SK-MEL-5 (cell line): ENCODE measurements around the gene TCEA2. TPM values are rescaled to one million over a fixed set of nuclear protein-coding genes. Genes with fewer than 3 reads are reported as not detected.
A peak's percentile ranks its signal among the peaks of the same experiment; 100 is the strongest.
"Not testable (repeated sequence)": the region's sequence is repeated elsewhere in the genome, so short reads cannot be mapped to it uniquely, and the experiment has no call there.

Experiments
- DNase-seq: peaks from one replicate; pipeline ENCODE4 v3.0.0-alpha.2; 2016; ENCODE audit warnings: low read depth, low spot score
- in situ Hi-C: cut with HindIII; loops from 2 replicates; pipeline ENCODE4 v1.10.0; 2016; ENCODE audit warnings: low sequenced_read_pairs, high pct_unique_total_duplicates, low pct_unique_long_range_greater_than_20kb
- total RNA-seq: library from RNA; depleted of rRNA; stranded (reverse); fragments of >200 nt; shearing (Covaris generic); gene quantifications from 2 replicates; pipeline ENCODE4 v1.2.3, GENCODE V29; 2014

TCEA2 gene
- total RNA-seq, 1 experiment from 2014 or later = 9.8 TPM

DNA sequence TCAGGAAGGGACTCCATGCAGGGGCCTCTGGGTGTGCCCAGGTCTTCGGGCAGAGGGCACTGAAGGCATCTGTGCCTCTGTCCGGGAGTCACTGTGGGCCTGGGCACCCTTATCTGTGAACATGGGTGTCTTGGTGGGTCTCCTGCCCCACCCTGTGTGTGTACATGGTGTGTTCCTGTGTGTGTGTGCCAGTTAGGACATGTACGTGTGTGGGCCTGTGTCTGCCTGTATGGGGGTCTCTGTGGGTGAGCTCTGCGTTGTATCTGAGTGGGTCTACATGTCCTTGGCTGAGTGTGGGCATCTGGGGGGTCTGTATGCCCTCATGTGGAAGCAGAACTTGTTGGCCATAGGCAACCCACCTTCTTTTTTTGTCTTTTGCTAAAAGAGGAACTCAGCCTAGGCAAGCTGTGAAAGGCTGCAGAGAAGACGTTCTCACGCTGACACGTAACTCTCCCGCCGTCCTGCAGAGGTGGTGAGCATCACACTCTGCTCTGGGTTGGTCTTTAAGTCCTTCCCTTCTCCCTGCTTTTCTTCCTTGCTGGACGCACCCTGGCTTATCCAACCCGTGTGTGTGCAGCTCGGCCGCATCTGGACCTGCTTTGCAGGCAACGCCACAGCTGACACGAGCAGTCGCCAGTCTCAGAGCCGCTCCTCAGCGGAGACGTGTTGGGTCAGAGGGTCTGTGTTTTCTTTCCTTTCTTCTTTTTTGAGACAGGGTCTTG lies 44.9 kb downstream of the TCEA2 start:
- DNase-seq = no peak
- in situ Hi-C loops = no loop called here

DNA sequence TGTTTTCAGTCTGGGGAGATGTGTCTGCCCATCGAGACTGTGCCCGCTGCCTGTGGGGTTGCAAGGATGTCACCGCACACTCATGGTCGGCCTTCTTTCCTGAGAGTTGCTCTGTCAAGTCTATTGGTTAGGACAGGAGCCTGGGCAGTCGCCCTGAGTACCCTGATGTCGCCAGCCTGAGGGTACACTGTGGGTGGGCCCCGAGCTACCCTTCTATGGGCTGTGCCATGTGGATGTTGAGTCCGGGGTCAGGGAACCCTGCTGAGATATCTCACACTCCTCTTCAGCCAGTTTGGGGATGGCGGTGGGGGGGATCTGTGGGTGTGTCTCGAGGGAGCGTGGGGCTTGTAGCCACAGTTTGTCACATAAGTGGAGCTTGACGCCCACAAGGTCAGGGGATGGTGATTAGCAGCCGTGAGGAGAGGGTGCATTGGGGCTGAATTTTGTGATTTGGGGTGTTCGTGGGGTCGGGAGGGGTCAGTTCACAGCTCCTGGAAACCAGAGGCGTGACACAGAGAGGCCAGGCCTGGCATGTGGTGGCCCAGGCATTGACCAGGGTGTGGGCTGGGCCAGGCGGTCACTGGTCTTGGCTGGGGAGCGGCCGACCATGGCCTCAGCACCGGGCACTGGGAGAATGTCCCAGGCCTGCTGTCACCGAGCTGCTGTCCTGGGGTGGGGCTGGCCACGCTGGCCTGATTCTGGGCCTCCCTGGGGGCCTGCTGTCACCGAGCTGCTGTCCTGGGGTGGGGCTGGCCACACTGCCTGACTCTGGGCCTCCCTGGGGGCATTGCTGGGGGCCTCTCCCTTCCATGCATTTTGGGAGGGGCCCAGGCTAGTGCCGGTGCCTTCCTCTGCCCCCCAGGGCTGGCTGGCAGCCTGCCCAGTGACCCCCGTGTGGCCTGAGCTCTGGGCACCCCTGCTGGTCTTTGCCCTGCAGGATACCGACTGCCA lies 46.0 kb downstream of the TCEA2 start:
- DNase-seq = no peak
- in situ Hi-C loops = no loop called here

DNA sequence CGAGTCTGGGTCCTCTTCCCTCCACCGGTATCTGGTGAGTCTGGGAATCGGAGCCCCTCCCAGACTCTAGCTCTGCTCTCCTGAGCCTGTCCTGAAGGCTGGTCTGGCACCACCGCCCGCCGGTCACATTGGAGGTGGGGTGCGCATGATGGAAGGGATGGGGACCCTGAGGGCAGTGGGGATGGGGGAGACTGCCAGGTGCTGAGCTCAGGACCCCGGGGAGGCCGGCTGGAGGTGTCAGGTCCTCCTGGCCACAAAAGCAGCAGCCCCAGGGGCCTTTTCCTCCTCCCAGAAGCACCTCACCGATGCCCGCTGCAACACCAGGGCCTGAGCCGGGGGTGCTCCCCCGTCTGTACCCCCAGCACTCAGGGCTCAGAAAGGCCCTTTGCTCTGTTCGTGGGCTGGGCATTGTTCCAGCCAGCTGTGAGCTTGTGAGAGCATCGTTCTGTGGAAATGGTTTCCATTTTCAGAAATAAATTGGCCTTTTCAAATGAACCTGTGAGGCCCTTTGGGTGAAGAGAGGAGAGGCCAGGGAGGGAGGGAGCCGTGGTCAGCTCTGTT lies 46.9 kb downstream of the TCEA2 start:
- no peak for DNase-seq
- in situ Hi-C loops = no loop called here

DNA sequence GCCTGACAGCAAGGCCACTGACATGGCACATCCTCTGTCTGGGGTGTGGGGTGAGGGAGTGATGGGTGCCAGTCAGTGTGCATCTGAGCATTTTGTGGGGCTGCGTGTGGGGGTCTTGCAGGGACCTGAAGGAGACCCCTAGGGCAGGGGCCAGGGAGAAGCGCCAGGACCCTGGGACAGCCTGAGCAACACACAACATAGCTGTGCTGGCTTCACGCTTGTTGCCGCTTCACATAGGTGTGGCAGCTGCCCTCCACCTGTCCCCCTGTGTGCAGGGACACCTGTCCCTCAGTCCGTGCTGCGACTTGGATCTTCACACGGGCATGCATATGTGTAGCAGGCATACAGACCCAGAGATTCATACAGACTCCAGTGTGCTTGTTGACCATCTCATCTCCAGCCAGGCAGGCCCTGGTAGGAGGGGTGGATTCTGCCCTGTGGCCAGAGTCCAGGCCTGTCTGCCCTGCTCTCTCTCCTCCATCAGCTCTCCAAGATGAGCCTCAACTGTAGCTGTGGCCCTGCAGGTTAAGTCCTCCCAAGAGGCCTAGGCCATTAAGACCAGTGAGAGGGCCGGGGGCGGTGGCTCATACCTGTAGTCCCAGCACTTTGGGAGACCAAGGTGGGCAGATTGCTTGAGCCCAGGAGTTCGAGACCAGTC lies 47.5 kb downstream of the TCEA2 start:
- no peak for DNase-seq
- in situ Hi-C loops = no loop called here

DNA sequence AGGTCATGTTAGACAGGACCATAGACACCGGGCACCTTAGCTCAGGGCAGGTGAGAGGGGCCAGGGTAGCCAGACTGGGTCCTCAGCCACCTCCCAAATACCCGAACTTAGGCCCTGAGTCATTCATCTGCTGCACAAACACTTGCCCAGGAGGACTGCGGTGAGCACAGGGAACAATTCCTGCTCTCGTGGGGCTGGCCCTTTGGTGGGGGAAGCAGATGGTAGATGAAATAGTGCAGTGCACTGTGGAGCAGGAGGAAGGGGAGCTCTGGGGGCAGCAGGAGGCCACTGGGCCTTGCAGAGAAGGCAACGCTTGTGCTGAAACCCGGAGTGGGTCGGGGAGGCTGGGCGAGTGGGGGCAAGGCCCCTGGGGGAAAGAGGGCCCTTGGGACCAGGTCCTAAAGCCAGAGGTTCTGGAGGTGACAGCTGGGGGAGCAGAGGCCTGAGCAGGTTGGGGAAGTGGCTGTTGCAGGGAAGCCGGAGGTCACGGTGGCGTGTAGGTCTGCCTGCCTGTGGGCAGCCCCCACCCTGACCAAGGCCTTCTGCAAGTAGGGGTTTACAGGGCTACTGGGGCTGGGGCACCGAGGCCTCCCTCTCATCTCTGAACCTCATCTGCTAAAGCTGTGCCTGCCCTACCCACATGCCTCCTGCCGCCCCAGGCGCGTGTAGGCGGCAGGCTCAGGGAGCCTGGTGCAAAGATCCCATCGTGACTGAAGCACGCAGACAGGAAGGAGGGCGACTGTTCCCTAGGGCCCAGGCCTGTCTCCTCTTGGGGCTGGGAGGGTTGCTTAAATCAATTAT lies 49.0 kb downstream of the TCEA2 start:
- in situ Hi-C loops = no loop called here
- DNase-seq = peak; percentile 32

DNA sequence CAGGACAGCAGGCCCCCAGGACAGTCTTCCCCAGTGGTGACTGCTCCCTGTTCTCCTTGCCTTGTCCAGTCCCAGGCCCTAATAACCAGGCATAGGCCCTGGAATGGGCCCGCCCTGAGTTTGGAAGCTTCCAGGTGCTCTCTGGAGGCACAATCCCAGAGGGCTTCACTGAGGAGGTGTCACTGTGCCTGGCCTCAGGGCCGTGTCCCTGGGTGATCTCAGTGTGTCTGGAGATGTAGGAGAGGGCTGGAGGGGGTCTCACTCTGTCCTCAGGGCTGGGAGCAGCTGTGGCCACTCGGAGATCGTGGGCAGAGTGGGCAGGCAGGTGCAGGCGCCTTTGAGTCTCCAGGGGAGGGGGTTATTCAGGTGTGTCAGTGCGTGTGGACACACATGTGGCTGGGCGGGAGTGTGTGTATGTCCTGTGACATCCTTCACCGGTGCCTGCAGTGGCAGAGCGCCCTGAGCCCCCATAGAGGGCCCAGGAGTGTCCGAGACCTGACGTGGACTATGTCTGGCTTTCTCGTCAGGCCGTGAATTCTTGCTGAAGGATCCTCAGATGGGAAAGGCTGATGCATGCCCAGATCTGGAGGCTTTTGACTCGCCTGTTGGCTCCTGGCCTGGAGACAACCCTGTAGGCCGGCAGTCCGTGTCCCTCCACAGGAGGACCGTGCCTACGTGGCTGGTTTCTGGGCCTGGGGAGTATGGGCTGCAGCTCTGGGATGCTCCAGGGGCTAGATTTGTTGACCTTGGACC lies 49.9 kb downstream of the TCEA2 start:
- in situ Hi-C loops = no loop called here

DNA sequence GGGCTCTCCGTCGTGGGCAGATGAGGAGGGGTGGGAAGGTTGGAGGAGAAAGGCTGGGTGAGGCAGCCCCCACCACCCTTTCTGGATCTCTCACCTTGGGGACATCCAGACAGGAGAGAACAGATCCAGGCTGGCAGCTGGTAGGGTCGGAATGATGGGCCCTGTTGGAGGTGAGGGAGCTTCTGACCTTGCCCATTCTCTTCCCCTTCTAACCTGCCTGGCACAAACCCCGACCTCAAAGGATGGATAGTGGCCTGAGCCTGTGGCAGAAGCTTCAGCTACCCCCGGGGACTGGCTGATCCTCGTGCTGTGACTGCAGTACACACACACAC lies 50.4 kb downstream of the TCEA2 start:
- no peak for DNase-seq
- in situ Hi-C loops = no loop called here

More for the DNA sequence above, 49.9 kb downstream of the TCEA2 start:
- no peak for DNase-seq

DNA sequence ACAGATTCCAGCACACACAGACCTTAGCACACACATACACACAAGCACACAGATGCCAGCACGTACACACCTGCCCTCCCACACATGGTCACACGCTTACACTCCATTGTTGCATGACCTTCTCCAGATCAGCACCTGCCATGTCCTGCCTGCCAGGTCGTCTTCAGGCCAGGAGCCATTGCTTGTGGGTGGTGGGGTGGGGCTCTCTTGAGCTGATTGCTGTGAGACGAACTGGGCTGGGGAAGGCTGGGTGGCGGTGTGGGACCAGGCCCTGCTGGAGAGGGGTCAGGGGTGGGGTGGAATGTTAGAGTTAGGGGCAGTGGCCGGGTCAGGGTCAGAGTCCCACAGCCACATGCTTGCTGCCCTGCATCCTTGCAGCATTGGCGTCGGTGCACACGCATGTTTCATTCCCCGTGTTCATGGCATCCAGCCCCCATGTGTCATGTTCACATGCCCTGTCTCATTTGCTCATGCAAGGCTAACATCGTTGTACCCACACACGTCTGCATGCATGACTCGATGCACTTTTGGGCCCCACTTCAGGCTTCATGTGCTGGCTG lies 50.9 kb downstream of the TCEA2 start:
- in situ Hi-C loops = no loop called here

DNA sequence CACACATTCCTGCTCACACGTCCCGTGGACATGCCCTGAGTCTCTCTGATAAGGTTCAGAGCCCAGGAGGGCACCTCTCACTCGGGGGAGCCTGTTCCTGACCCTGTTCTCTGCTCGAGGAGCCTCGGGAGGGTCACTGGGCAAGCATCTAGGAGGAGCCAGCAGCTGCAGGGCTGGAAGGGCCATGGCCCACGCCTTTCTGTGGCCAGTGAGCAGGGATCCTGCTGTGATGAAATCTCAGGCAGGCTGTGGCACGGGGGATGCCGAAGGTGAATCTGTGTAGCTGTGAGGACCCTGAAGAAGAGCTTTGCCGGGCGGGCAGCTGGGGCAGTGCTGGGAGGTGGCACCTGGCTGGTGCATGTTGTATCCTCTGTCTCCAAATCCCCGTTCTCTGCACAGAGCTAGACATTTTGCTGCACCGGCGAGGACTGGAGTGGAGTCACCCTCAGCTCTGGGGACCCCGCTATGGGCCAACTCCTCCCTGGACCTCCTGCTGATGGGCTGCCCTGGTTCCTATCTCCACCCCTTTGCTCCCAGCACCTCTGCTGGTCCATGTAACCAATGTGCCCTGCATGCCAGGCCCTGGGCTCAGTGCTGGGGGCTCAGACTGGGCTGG lies 51.5 kb downstream of the TCEA2 start:
- in situ Hi-C loops = no loop called here
- DNase-seq = no peak

More for the DNA sequence above, 50.9 kb downstream of the TCEA2 start:
- DNase-seq = no peak

DNA sequence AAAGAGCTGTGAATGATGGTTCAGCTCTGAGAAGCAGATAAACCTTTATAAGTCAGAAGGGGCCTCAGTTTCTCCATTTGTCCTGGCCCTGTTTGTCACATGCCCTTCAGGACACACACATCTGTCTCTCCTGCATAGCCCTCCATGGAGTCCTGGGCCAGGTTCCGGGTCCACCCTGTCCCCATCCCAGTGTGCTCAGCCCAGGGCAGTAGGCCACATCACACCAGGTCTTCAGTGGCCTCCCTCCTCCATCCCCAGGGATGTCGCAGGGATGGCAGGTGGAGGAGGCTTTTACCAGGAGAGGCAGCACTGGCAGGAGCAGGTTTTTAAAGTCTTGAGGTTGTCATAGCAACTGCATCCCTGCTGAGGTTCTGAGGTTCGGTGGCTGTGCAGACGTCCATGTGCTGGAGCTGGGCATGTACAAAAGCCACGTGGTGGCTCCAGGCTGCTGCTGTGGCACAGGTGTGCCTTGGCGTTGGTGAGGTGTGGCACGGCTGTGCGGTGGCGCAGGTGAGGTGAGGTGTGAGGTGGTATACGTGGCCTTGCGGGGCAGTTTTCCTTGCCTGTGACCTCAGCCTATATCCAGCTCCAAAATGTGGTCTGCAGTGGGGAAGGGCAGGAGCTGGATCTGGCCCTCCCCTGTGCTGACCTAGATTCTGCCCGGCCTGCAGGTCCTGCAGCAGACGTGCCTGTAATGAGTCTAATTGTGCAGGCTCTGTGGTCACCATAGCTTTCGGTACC lies 52.3 kb downstream of the TCEA2 start:
- in situ Hi-C loops = no loop called here
- DNase-seq = no peak

DNA sequence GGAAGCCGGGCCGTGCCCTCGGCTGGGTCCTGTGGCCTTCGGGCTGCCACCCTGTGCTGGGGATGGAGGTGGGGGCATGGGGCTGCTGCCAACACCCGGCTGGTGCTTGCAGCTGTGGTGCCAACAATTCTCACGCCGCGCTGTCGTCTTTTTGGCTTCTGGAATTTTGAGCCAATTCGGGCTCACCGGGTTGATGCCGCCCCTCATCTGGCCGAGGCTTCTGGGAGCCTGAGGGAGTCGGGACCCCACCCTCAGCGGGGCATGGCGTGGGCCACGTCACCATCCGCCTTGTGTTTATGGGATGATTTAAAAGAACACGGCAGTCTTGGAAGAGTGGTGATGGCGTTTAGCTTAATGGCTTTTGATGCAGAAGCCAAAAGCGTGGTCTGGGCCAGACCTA lies 53.0 kb downstream of the TCEA2 start:
- no peak for DNase-seq
- in situ Hi-C loops = no loop called here

DNA sequence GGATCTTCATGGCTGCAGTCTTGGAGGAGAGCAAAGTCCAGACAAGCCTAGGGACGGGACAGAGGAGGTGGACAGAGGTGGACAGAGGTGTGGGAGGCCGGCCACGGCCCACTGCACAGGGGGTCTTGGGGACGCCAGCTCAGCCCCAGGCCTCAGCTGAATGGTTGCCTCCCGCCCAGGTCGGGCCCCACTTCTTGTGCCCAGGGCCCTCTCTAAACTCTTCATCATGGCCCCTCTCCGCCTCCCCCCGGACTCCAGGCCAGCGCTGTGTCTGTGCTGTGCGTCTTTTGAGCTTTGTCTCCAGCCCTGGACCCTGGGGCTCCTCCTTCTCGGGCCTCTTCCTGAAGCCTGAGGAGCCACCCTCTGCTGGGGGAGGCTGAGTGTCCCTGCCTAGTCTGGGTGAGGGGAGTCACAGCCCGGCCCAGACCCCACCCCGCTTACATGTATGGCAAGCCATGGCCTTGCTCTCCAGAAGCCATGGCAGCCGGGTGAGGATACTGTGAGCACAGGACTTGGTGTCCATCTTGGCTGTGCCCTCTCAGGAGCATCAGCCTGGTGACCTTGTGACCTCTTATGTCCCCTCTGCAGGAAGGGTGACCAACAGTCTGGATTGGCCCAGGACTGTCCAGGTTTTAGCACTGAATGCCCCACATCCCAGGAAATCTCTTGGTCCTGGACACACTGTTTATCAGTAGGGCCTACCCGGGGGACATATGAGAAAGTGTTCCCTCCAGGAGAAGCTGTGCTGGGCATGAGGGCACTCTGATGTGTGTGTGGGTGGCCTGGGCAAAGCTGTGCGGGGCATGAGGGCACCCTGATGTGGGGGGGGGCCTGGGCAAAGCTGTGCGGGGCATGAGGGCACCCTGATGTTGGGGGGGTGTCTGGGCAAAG lies 53.8 kb downstream of the TCEA2 start:
- no peak for DNase-seq
- in situ Hi-C loops = no loop called here

DNA sequence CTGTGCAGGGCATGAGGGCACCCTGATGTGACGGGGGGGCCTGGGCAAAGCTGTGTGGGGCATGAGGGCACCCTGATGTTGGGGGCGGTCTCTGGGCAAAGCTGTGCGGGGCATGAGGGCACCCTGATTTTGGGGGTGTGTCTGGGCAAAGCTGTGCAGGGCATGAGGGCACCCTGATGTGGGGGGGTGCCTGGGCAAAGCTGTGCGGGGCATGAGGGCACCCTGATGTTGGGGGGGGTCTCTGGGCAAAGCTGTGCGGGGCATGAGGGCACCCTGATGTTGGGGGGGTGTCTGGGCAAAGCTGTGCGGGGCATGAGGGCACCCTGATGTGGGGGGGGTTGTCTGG lies 54.4 kb downstream of the TCEA2 start:
- in situ Hi-C loops, DNase-seq: not testable (repeated sequence)

DNA sequence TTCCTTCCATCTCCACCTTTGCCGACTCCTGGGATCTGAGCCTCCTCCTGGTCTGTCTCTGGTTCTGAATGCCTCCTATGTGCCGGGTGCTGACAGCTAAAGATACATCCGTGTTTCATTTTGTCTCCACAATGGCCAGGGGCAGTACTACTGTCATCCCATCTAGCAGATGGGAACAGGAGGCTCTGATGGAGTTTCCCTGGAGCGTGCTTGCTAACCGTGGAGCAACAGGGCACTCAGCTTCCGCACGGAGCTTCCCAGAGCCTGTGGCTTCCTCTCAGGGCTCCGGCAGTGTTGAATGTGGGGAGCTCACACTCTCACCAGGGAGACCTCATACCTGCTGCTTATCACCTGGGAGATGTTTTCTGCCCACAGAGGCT lies 56.3 kb downstream of the TCEA2 start:
- no peak for DNase-seq
- in situ Hi-C loops = no loop called here
